Trophoblast cell (in vitro differentiated cells and primary cell): ENCODE results near the gene KLHL26.

Experiments
- DNase-seq, 2 donors: peaks; one replicate each; pipeline ENCODE4 v3.0.0-alpha.2; 2016
- H2AFZ ChIP-seq: 2 replicates; pipeline ENCODE4 v1.6.1; 2013; ENCODE audit warnings: low read length, moderate library complexity, mild to moderate bottlenecking; ENCODE audit not compliant: insufficient read depth, poor library complexity
- H2AK5ac ChIP-seq: 2 replicates; pipeline ENCODE4 v1.6.1; 2013; ENCODE audit warnings: mild to moderate bottlenecking, low read length
- H2BK120ac ChIP-seq: 2 replicates; pipeline ENCODE4 v1.6.1; 2013; ENCODE audit warnings: low read length, mild to moderate bottlenecking, moderate library complexity; ENCODE audit not compliant: insufficient read depth, poor library complexity
- H2BK12ac ChIP-seq: 2 replicates; pipeline ENCODE4 v1.6.1; 2013; ENCODE audit warnings: mild to moderate bottlenecking, low read length, moderate library complexity
- H2BK5ac ChIP-seq: 2 replicates; pipeline ENCODE4 v1.6.1; 2013; ENCODE audit warnings: low read length, low read depth, moderate library complexity, mild to moderate bottlenecking; ENCODE audit not compliant: poor library complexity
- H3K14ac ChIP-seq: 2 replicates; pipeline ENCODE4 v1.6.1; 2013; ENCODE audit warnings: mild to moderate bottlenecking, low read length
- H3K18ac ChIP-seq: 2 replicates; pipeline ENCODE4 v1.6.1; 2013; ENCODE audit warnings: mild to moderate bottlenecking, low read length
- H3K23ac ChIP-seq: 2 replicates; pipeline ENCODE4 v1.6.1; 2013; ENCODE audit warnings: low read length
- H3K27ac ChIP-seq: 2 replicates; pipeline ENCODE4 v1.5.1; 2013; ENCODE audit warnings: low read depth, mild to moderate bottlenecking, inconsistent platforms, low read length, moderate library complexity
- H3K27me3 ChIP-seq: 2 replicates; pipeline ENCODE4 v1.6.1; 2013; ENCODE audit warnings: inconsistent platforms, mild to moderate bottlenecking, low read length, moderate library complexity; ENCODE audit not compliant: insufficient read depth
- H3K36me3 ChIP-seq, 2 experiments: 1 replicate in 1 of 2; 2 replicates in 1 of 2; pipeline ENCODE4 v1.6.1; 2013; ENCODE audit warnings: low read length in 2 of 2, mild to moderate bottlenecking in 2 of 2, moderate library complexity in 1 of 2; ENCODE audit not compliant: insufficient read depth in 2 of 2, control insufficient read depth in 1 of 2
- H3K4ac ChIP-seq: 2 replicates; pipeline ENCODE4 v1.6.1; 2013; ENCODE audit warnings: low read depth, mild to moderate bottlenecking, low read length, moderate library complexity
- H3K4me1 ChIP-seq, 2 experiments: 1 replicate in 1 of 2; 2 replicates in 1 of 2; pipeline ENCODE4 v1.6.1; 2013; ENCODE audit warnings: low read length in 2 of 2, mild to moderate bottlenecking in 2 of 2, moderate library complexity in 1 of 2; ENCODE audit not compliant: insufficient read depth in 2 of 2, control insufficient read depth in 1 of 2
- H3K4me2 ChIP-seq: 2 replicates; pipeline ENCODE4 v1.6.1; 2013; ENCODE audit warnings: inconsistent platforms, mild to moderate bottlenecking, low read length, moderate library complexity
- H3K4me3 ChIP-seq: 2 replicates; pipeline ENCODE4 v1.5.1; 2013; ENCODE audit warnings: mild to moderate bottlenecking, low read depth, low read length, inconsistent platforms
- H3K79me1 ChIP-seq: one replicate; pipeline ENCODE4 v1.6.1; 2013; ENCODE audit warnings: low read length
- H3K79me2 ChIP-seq: 2 replicates; pipeline ENCODE4 v1.6.1; 2013; ENCODE audit warnings: low read length, mild to moderate bottlenecking; ENCODE audit not compliant: control insufficient read depth, insufficient read depth, poor library complexity
- H3K9ac ChIP-seq: 2 replicates; pipeline ENCODE4 v1.6.1; 2013; ENCODE audit warnings: mild to moderate bottlenecking, low read length
- H3K9me3 ChIP-seq: 2 replicates; pipeline ENCODE4 v1.6.1; 2013; ENCODE audit warnings: low read depth, mild to moderate bottlenecking, control low read depth, inconsistent platforms, low read length; ENCODE audit not compliant: insufficient read depth
- H4K12ac ChIP-seq: 2 replicates; pipeline ENCODE4 v1.6.1; 2013; ENCODE audit warnings: low read depth, mild to moderate bottlenecking, low read length, moderate library complexity
- H4K8ac ChIP-seq: 2 replicates; pipeline ENCODE4 v1.6.1; 2013; ENCODE audit warnings: low read depth, mild to moderate bottlenecking, low read length, moderate library complexity
- H4K91ac ChIP-seq: one replicate; pipeline ENCODE4 v1.6.1; 2013; ENCODE audit warnings: low read depth, mild to moderate bottlenecking, low read length, moderate library complexity
- WGBS: extraction: QIAGEN DNeasy Blood & Tissue Kit; methylation state at CpG from one replicate; pipeline ENCODE4 v1.1.7; 2013; ENCODE audit warnings: missing lambda C conversion rate; ENCODE audit not compliant: insufficient read length, insufficient coverage; ENCODE audit errors: extremely low coverage; 5-methylcytosine and 5-hydroxymethylcytosine counted together

Gene KLHL26

DNA sequence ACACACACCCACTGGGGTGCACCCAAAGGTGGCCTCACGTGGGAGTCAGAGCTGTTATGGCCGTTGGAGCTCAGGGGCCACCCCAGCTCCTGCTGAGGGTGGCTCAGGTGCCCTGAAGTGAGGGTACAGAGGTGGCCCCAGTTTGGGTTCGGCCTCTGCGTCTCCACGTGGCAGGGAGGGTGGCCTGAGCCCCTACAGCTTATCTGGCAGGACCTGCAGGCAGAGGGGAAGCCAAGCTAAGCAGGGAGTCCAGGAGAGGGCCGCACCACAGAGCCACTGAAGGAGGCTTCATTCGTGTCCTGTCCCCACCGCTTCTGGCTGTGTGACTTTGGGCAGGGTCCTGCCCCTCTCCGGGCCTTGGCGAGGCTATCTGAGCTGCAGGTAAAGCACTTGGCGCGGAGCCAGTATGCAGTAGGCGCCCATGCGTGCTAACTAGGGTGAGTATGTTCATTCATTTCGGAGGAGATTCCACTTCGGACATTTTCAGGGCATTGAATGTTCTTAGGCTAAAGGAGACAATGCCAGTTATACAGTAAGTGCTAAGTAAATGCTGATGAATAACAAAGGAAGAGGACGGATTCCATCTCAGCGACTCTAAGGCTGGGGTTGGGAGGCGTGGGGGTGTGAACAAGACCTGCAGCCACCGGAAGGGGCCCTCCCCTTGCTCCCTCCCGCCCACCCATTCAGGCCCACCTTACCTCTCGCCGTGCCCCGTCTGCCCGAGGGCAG is 43.3 kb upstream of the KLHL26 start:
- Histone ChIP-seq H2BK120ac (no peak overlapping the region), H3K79me1 (peaks cover 13% of the 10 kb centered on the region), H3K18ac (no peak overlapping the region), H3K79me2 (peaks cover 6% of the 10 kb centered on the region), H3K27ac (no peak overlapping the region), H3K4me1 (peaks cover 5 to 17% of the 10 kb centered on the region in 2 experiments), H4K8ac (peak overlapping the region; percentile 30), H2AFZ (no peak overlapping the region), H4K91ac (no peak overlapping the region), H3K27me3 (no peaks in the 10 kb centered on the region), H3K23ac (no peak overlapping the region), H3K14ac (no peak overlapping the region), H3K4me2 (peak overlapping the region; percentile 74), H3K9ac (no peak overlapping the region), H2BK5ac (no peak overlapping the region), H2BK12ac (no peak overlapping the region), H3K36me3 (peaks cover 4 to 6% of the 10 kb centered on the region in 2 experiments), H3K4ac (no peak overlapping the region), H4K12ac (no peak overlapping the region), H2AK5ac (no peak overlapping the region), H3K9me3 (peaks cover 7% of the 10 kb centered on the region), H3K4me3 (peak overlapping the region; percentile 63)
- no peak for DNase-seq
- WGBS = no CpG with 5 or more reads among the region's 25 CpGs

DNA sequence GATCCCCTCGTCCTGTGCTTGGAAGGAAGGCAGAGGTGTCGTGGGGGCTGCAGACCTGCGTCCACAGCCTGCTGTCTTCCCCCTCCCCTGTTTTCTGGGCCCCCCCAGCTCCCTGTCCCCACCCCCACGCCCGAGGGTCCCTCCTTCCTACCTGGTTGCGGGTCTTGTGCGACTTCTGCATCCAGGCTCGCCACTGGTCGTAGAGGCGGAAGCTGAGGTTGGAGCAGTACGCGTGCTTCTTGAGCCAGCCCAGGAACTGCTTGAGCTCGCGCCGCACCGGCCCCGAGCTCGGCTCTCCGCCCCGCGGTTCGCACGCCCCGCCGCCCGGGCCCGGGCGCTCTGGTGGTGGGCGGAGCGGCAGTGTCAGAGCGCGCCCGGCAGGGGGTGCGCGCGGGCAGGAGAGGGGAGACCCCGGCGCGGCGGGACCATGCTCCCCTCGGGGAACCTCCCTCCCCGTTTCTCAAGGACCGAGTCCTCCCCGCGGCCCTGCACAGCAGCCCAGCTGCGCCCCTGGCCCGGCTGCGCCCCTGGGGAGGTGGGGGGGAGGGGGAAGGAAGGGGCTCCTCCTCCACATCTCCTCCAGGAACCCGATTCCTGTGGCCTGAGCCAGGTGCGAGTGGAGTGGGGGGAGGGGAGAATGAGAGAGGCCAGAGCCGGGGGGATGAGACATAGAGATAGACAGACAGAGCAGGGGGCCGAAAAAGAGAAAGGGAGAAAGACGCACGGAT is 42.6 kb upstream of the KLHL26 start:
- Histone ChIP-seq H3K79me2 (peaks cover under 1% of the 10 kb centered on the region), H4K12ac (no peak overlapping the region), H4K91ac (no peak overlapping the region), H2AFZ (peak overlapping the region; percentile 43), H3K4me2 (peak overlapping the region; percentile 74), H3K14ac (no peak overlapping the region), H4K8ac (peak overlapping the region; percentile 30), H3K18ac (no peak overlapping the region), H2BK12ac (no peak overlapping the region), H2AK5ac (no peak overlapping the region), H2BK5ac (no peak overlapping the region), H3K27me3 (no peaks in the 10 kb centered on the region), H3K4ac (no peak overlapping the region), H3K36me3 (peaks cover 4 to 6% of the 10 kb centered on the region in 2 experiments), H3K23ac (no peak overlapping the region), H2BK120ac (no peak overlapping the region), H3K4me1 (peaks cover 5 to 15% of the 10 kb centered on the region in 2 experiments), H3K9me3 (peaks cover 7% of the 10 kb centered on the region), H3K27ac (no peak overlapping the region), H3K9ac (peak overlapping the region; percentile 12), H3K79me1 (peaks cover 7% of the 10 kb centered on the region), H3K4me3 (peak overlapping the region; percentile 63)
- peak; percentile 61 to 80 for DNase-seq
- no CpG with 5 or more reads among the region's 54 CpGs for WGBS

DNA sequence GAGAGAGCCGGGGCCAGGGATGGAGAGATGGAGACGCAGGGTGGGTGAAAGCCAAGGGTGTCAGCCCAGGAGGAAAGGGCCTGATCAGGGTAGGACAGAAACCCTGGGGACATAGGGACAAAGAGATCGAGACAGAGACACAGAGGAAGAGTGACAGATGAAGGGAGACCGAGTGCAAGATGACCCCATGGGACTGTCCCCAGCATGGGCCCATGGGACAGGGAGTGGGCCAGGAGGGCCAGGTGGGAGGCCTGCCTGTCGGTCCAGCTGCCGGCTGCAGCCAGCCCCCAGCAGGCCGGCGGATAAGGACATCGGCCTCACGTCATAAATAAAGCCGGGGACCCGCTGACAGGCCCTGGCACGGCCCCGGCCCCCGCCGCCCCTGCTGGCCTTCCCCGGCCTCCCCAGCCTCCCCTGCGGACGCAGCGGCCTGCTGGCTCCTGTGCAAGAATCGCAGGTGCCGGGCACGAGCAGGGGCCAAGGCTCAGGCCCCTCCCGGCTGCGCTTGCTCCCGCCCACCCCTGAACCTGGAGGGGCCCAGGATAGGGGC is 41.9 kb upstream of the KLHL26 start:
- Histone ChIP-seq H3K79me2 (no peaks in the 10 kb centered on the region), H3K4me1 (peaks cover 5 to 9% of the 10 kb centered on the region in 2 experiments), H4K8ac (no peak overlapping the region), H3K4me2 (peak overlapping the region; percentile 74), H3K27ac (no peak overlapping the region), H3K27me3 (no peaks in the 10 kb centered on the region), H3K79me1 (peaks cover 3% of the 10 kb centered on the region), H2BK120ac (no peak overlapping the region), H2AFZ (no peak overlapping the region), H3K14ac (no peak overlapping the region), H4K91ac (no peak overlapping the region), H3K18ac (no peak overlapping the region), H3K9me3 (peaks cover 4% of the 10 kb centered on the region), H3K4ac (no peak overlapping the region), H2BK12ac (no peak overlapping the region), H2AK5ac (no peak overlapping the region), H3K23ac (no peak overlapping the region), H2BK5ac (no peak overlapping the region), H3K9ac (no peak overlapping the region), H3K4me3 (no peak overlapping the region), H3K36me3 (peaks cover 4 to 6% of the 10 kb centered on the region in 2 experiments), H4K12ac (no peak overlapping the region)
- WGBS = no CpG with 5 or more reads among the region's 26 CpGs
- no peak for DNase-seq

DNA sequence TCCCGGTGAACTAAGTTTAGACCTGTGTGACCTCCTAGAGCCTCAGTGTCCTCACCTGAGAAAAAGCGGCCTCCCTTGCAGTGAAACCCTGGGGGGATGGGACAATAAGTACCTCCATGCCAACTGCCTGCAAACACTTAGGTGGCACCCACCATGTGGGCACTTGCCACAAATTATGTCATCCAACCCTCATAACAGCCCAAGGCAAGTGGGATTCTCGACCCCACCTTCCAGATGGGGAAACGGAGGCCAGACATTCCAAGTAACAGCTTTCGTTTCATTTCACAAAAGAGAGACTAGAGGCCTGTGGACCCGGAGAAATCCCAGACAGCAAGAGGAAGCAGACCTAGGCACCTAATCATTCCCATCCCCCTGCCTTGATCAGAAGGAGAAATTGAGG is 41.4 kb upstream of the KLHL26 start:
- H2BK120ac ChIP-seq = no peak overlapping the region
- H3K79me2 ChIP-seq = no peaks in the 10 kb centered on the region
- H2BK12ac ChIP-seq = no peak overlapping the region
- no peak overlapping the region for H3K23ac ChIP-seq
- H4K91ac ChIP-seq = no peak overlapping the region
- no peak overlapping the region for H3K18ac ChIP-seq
- no peaks in the 10 kb centered on the region for H3K79me1 ChIP-seq
- H2AFZ ChIP-seq = no peak overlapping the region
- H3K4me2 ChIP-seq = no peak overlapping the region
- no peak overlapping the region for H2AK5ac ChIP-seq
- no peak for DNase-seq
- H4K8ac ChIP-seq = no peak overlapping the region
- H3K14ac ChIP-seq = no peak overlapping the region
- no CpG with 5 or more reads among the region's 6 CpGs for WGBS
- no peak overlapping the region for H2BK5ac ChIP-seq
- H3K27me3 ChIP-seq = no peaks in the 10 kb centered on the region
- no peak overlapping the region for H3K9ac ChIP-seq
- no peak overlapping the region for H3K27ac ChIP-seq
- no peak overlapping the region for H4K12ac ChIP-seq
- peaks cover 4 to 6% of the 10 kb centered on the region in 2 experiments for H3K36me3 ChIP-seq
- H3K4ac ChIP-seq = no peak overlapping the region
- no peak overlapping the region for H3K4me3 ChIP-seq
- peaks cover 4% of the 10 kb centered on the region for H3K9me3 ChIP-seq
- peaks cover 5 to 9% of the 10 kb centered on the region in 2 experiments for H3K4me1 ChIP-seq
